ENCODE data around the gene ACER3. TPM values are rescaled to one million over a fixed set of nuclear protein-coding genes. Genes with fewer than 3 reads are reported as not detected.
A peak's percentile ranks its signal among the peaks of the same experiment; 100 is the strongest.

ACER3 gene
- total RNA-seq, 1 donor from 2014 or later: 11.8 TPM

GRCh38 chr11:77036398-77036797, 175.7 kb downstream of the ACER3 start:
- Mint-ChIP-seq H3K27me3 (peaks cover 28% of the 10 kb centered on the region), H3K9me3 (no peaks in the 10 kb centered on the region), H3K36me3 (ENCODE audit: low read depth) (no peaks in the 10 kb centered on the region), H3K4me3 (no peak overlapping the region), H3K27ac (no peak overlapping the region), H3K4me1 (peaks cover 13% of the 10 kb centered on the region)
- DNase-seq (no peak), ATAC-seq (ENCODE audit: low read depth) (no peak)
- POLR2A ChIA-PET: no interaction called here
- intact Hi-C loops (cut with micrococcal nuclease): no loop called here
- TF ChIP-seq CTCF (IDR thresholded peaks at IDR 0.05): no peak
- CTCF ChIA-PET: no interaction called here

GRCh38 chr11:77037057-77037456, 176.3 kb downstream of the ACER3 start:
- POLR2A ChIA-PET: no interaction called here
- no peak overlapping the region for H3K4me3 Mint-ChIP-seq
- no peaks in the 10 kb centered on the region for H3K9me3 Mint-ChIP-seq
- intact Hi-C loops (cut with micrococcal nuclease): no loop called here
- CTCF ChIA-PET: no interaction called here
- H3K27ac Mint-ChIP-seq: no peak overlapping the region
- no peak for ATAC-seq (ENCODE audit: low read depth)
- H3K4me1 Mint-ChIP-seq: peaks cover 13% of the 10 kb centered on the region
- no peak for TF ChIP-seq CTCF (IDR thresholded peaks at IDR 0.05)
- DNase-seq: no peak
- H3K36me3 Mint-ChIP-seq (ENCODE audit: low read depth): no peaks in the 10 kb centered on the region
- H3K27me3 Mint-ChIP-seq: peaks cover 28% of the 10 kb centered on the region

- H3K4me3 Mint-ChIP-seq: peak overlapping the region; percentile 49
- H3K36me3 Mint-ChIP-seq (ENCODE audit: low read depth): no peaks in the 10 kb centered on the region
- no peak for TF ChIP-seq CTCF (IDR thresholded peaks at IDR 0.05)
- H3K27ac Mint-ChIP-seq: no peak overlapping the region
- ChIA-PET POLR2A (no interaction called here), CTCF (no interaction called here)
- intact Hi-C loops (cut with micrococcal nuclease): no loop called here
- no peaks in the 10 kb centered on the region for H3K9me3 Mint-ChIP-seq
- ATAC-seq (ENCODE audit: low read depth) (peak; percentile 38), DNase-seq (no peak)
- peaks cover 35% of the 10 kb centered on the region for H3K27me3 Mint-ChIP-seq
- peaks cover 13% of the 10 kb centered on the region for H3K4me1 Mint-ChIP-seq
Measured at GRCh38 chr11:77038029-77038824, 177.5 kb downstream of the ACER3 start.

- DNase-seq (no peak), ATAC-seq (ENCODE audit: low read depth) (peak; percentile 72)
- H3K4me3 Mint-ChIP-seq: peak overlapping the region; percentile 49
- peaks cover 38% of the 10 kb centered on the region for H3K27me3 Mint-ChIP-seq
- no peaks in the 10 kb centered on the region for H3K36me3 Mint-ChIP-seq (ENCODE audit: low read depth)
- peaks cover 13% of the 10 kb centered on the region for H3K4me1 Mint-ChIP-seq
- H3K9me3 Mint-ChIP-seq: no peaks in the 10 kb centered on the region
- CTCF ChIA-PET: interaction anchor here (1.5 kb wide), 1 partner anchor 53 kb away, joined by 3 read pairs; no protein-coding TSS in a partner anchor
- intact Hi-C loops (cut with micrococcal nuclease): no loop called here
- no peak for TF ChIP-seq CTCF (IDR thresholded peaks at IDR 0.05)
- H3K27ac Mint-ChIP-seq: peak overlapping the region; percentile 0
- POLR2A ChIA-PET: no interaction called here
Measured at GRCh38 chr11:77038825-77039326, 178.2 kb downstream of the ACER3 start.

- intact Hi-C loops (cut with micrococcal nuclease): loop anchor here (10.0 kb wide), 1 partner anchor 785 kb away; the partner anchor contains the start of genes AAMDC and RSF1
- peaks cover 44% of the 10 kb centered on the region for H3K27me3 Mint-ChIP-seq
Measured at GRCh38 chr11:77039491-77040400, 179.0 kb downstream of the ACER3 start.

More at GRCh38 chr11:77039491-77040400, 179.0 kb downstream of the ACER3 start:
- POLR2A ChIA-PET: no interaction called here
- peaks cover 13% of the 10 kb centered on the region for H3K4me1 Mint-ChIP-seq
- CTCF ChIA-PET: interaction anchor here (1.5 to 2.0 kb wide), 2 partner anchors 52 to 120 kb away, joined by 3 to 5 read pairs; no protein-coding TSS in a partner anchor
- ATAC-seq (ENCODE audit: low read depth) (no peak), DNase-seq (no peak)
- no peaks in the 10 kb centered on the region for H3K36me3 Mint-ChIP-seq (ENCODE audit: low read depth)
- H3K4me3 Mint-ChIP-seq: no peak overlapping the region
- no peaks in the 10 kb centered on the region for H3K9me3 Mint-ChIP-seq
- no peak overlapping the region for H3K27ac Mint-ChIP-seq
- TF ChIP-seq CTCF (IDR thresholded peaks at IDR 0.05): no peak

Data from activated B cell treated with CpG ODN at 0.5 μM for 24 hours (primary cell).